Common myeloid progenitor, CD34-positive (primary cell): ENCODE data around the gene COA6.
"Not testable (repeated sequence)": the region's sequence is repeated elsewhere in the genome, so short reads cannot be mapped to it uniquely, and the experiment has no call there.

Experiments used
- CTCF ChIA-PET: fragments of 350-600 bp; sonication (Branson Sonifier 250); formaldehyde crosslinking; loops from one replicate; lab custom pipeline; 2021; ENCODE audit warnings: antibody characterized with exemption; lab: Charles Lee
- POLR2A ChIA-PET: fragments of 350-600 bp; sonication (Branson Sonifier 250); formaldehyde crosslinking; loops from one replicate; lab custom pipeline; 2021; ENCODE audit warnings: antibody characterized with exemption; lab: Charles Lee
- DNase-seq, 3 donors: peaks; one replicate each; pipeline versions ENCODE4 v3.0.0 to v3.0.0-alpha.2; 2013
- H3K27ac ChIP-seq, 2 experiments: 1 replicate in 1 of 2; 2 replicates in 1 of 2; pipeline ENCODE4 v1.7.0; 2013; ENCODE audit warnings: inconsistent platforms in 2 of 2, low read length in 2 of 2, mild to moderate bottlenecking in 2 of 2, low read depth in 1 of 2, moderate library complexity in 1 of 2; ENCODE audit not compliant: severe bottlenecking in 2 of 2, insufficient read depth in 1 of 2, poor library complexity in 1 of 2
- H3K27me3 ChIP-seq, 5 experiments: replicated peaks in 2 of 5; 1 replicate in 3 of 5; 2 replicates in 2 of 5; pipeline versions ENCODE4 v1.6.1 to v1.7.0; 2013; ENCODE audit warnings: low read length in 4 of 5, mild to moderate bottlenecking in 2 of 5, moderate library complexity in 2 of 5, inconsistent platforms in 1 of 5; ENCODE audit not compliant: insufficient read depth in 5 of 5, control insufficient read depth in 4 of 5
- H3K36me3 ChIP-seq, 4 experiments: 1 replicate in 2 of 4; 2 replicates in 2 of 4; pipeline versions ENCODE4 v1.6.1 to v1.7.0; 2013; ENCODE audit warnings: low read length in 3 of 4, control low read depth in 1 of 4, mild to moderate bottlenecking in 1 of 4; ENCODE audit not compliant: control insufficient read depth in 4 of 4, insufficient read depth in 4 of 4
- H3K4me1 ChIP-seq, 4 experiments: 1 replicate in 3 of 4; 2 replicates in 1 of 4; pipeline versions ENCODE4 v1.6.1 to v1.7.1; 2013; ENCODE audit warnings: low read length in 3 of 4, mild to moderate bottlenecking in 3 of 4, control low read depth in 1 of 4, inconsistent platforms in 1 of 4, moderate library complexity in 1 of 4; ENCODE audit not compliant: control insufficient read depth in 4 of 4, insufficient read depth in 4 of 4; ENCODE audit errors: control extremely low read depth in 1 of 4
- H3K4me3 ChIP-seq, 7 experiments: 1 replicate in 4 of 7; 2 replicates in 3 of 7; pipeline versions ENCODE4 v1.5.1 to v1.7.0; 2013; ENCODE audit warnings: mild to moderate bottlenecking in 7 of 7, low read length in 6 of 7, moderate library complexity in 6 of 7, inconsistent platforms in 2 of 7, low read depth in 2 of 7, control low read depth in 1 of 7; ENCODE audit not compliant: insufficient read depth in 4 of 7, control insufficient read depth in 1 of 7; ENCODE audit errors: extremely low read depth in 1 of 7
- H3K9me3 ChIP-seq, 5 experiments: 1 replicate in 4 of 5; 2 replicates in 1 of 5; pipeline versions ENCODE4 v1.6.1 to v1.7.1; 2013; ENCODE audit warnings: low read length in 4 of 5, mild to moderate bottlenecking in 2 of 5, inconsistent platforms in 1 of 5, low read depth in 1 of 5, moderate library complexity in 1 of 5; ENCODE audit not compliant: control insufficient read depth in 4 of 5, insufficient read depth in 2 of 5; ENCODE audit errors: control extremely low read depth in 1 of 5
- WGBS: methylation state at CpG from one replicate; pipeline ENCODE4 v1.1.5; 2013; ENCODE audit not compliant: insufficient coverage; 5-methylcytosine and 5-hydroxymethylcytosine counted together

Gene COA6

DNA sequence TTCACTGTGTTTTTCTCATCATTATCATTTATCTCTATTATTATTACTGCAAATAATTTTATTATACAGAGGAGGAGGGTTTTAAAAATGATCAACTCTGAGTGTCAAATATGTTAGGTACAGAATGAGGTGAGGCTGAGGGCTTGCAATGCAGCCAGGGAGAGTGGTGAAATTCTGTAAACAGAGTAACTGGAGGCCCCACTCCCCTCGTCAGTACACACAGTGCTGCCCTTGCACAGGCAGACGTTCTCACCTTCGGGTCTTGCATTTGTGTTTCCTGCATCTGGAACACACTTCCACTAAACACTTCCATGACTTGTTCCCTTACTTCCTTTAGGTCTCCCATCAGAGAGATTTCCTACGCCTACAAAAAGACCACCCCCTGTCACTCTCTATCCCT lies 24.3 kb upstream of the COA6 start:
- Histone ChIP-seq H3K4me3 (no peak overlapping the region), H3K36me3 (no peaks in the 10 kb centered on the region), H3K4me1 (no peaks in the 10 kb centered on the region), H3K27ac (no peak overlapping the region), H3K27me3 (no peaks in the 10 kb centered on the region), H3K9me3 (peaks cover 0 to 6% (median 0%) of the 10 kb centered on the region in 5 experiments)
- no peak for DNase-seq
- POLR2A ChIA-PET: no interaction called here
- WGBS: 90% methylated on average over 3 of the region's 4 CpGs
- CTCF ChIA-PET: no interaction called here

- ChIA-PET CTCF (interaction anchor here (1.0 kb wide), 1 partner anchor 25 kb away, joined by 3 read pairs; no protein-coding TSS in a partner anchor), POLR2A (no interaction called here)
- WGBS: 100% methylated on average over 2 of the region's 3 CpGs
- Histone ChIP-seq H3K4me1 (peaks cover 0 to under 1% (median 0%) of the 10 kb centered on the region in 4 experiments), H3K27ac (no peak overlapping the region), H3K9me3 (no peaks in the 10 kb centered on the region), H3K4me3 (no peak overlapping the region), H3K36me3 (no peaks in the 10 kb centered on the region), H3K27me3 (no peaks in the 10 kb centered on the region)
- no peak for DNase-seq
These were observed 17.3 kb upstream of the COA6 start for GRCh38 chr1:234355782-234356510.

- not testable (repeated sequence) for H3K4me1 ChIP-seq, H3K9me3 ChIP-seq, H3K27me3 ChIP-seq, H3K27ac ChIP-seq, H3K36me3 ChIP-seq
- ChIA-PET POLR2A (interaction anchor here (0.5 kb wide), 1 partner anchor 109 kb away, joined by 3 read pairs; no protein-coding TSS in a partner anchor), CTCF (interaction anchor here (1.0 to 1.6 kb wide), 4 partner anchors 10 to 28 kb away, joined by 3 to 4 read pairs (median 3); partner anchors contain the start of gene COA6)
- WGBS: 73% methylated on average over 32 of the region's 35 CpGs
- DNase-seq: peak in 2 of 3 donors; percentile 15 to 35
- peak overlapping the region; percentile 9 to 78 (median 46) for H3K4me3 ChIP-seq
These were observed 16.5 kb upstream of the COA6 start for GRCh38 chr1:234356615-234357269.

DNA sequence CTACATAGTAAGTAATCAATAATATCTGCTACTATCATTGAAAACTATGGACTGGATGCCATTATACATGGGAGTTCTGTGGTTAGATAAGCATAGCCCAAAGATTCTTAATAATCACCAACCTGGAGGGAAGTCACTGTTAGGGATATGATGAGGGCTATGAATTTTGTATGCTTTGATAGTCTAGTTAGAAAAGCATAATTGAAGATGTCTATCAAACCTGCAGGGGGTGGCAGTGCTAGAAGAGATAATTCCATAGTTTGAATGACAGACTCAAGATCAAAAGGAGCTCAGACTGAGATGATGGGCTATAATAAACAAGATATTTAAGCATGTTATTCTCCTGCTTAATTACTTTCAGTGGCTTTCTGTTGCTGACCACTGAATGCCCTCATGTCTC lies 15.4 kb upstream of the COA6 start:
- Histone ChIP-seq H3K4me1 (peaks cover 0 to 2% (median 0%) of the 10 kb centered on the region in 4 experiments), H3K27me3 (no peaks in the 10 kb centered on the region), H3K4me3 (no peak overlapping the region), H3K36me3 (no peaks in the 10 kb centered on the region), H3K9me3 (no peaks in the 10 kb centered on the region), H3K27ac (no peak overlapping the region)
- CTCF ChIA-PET: interaction anchor here (0.8 to 1.6 kb wide), 4 partner anchors 9 to 31 kb away, joined by 3 to 4 read pairs (median 4); partner anchors contain the start of gene COA6
- POLR2A ChIA-PET: no interaction called here
- DNase-seq: no peak

DNA sequence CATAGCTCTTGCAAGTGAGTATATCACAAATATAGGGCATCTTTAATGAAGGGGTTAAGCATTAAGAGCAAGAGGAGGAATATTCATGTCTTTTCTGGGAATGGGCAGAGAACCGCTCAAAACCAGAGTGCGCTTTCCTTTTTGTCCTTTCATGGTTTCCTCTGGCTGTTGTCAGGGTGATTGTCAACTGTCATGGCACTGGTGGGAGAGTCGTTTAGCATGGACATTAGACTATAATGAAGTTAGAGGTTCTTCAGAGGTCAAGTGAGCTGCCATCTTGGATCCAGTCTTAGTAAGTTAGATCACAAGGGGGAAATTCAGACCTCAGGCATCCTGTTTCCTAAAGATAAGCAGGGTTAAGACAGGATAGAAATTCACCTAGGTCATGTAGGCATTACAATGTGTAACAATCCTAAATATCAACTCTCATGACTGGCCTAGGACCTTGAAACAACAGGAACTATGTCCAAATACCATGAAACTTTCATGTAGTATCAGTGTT lies 12.1 kb upstream of the COA6 start:
- H3K27me3 ChIP-seq: no peaks in the 10 kb centered on the region
- POLR2A ChIA-PET: no interaction called here
- H3K4me3 ChIP-seq: peak overlapping the region in 1 of 7 experiments; percentile 6
- H3K36me3 ChIP-seq: no peaks in the 10 kb centered on the region
- peaks cover 0 to 2% (median 0%) of the 10 kb centered on the region in 4 experiments for H3K4me1 ChIP-seq
- WGBS: 76% methylated on average over 3 of the region's 3 CpGs
- H3K9me3 ChIP-seq: no peaks in the 10 kb centered on the region
- DNase-seq: peak; percentile 14 to 52 (median 30)
- no peak overlapping the region for H3K27ac ChIP-seq
- CTCF ChIA-PET: interaction anchor here (1.0 to 1.1 kb wide), 2 partner anchors 39 to 43 kb away, joined by 3 read pairs; no protein-coding TSS in a partner anchor

GRCh38 chr1:234362558-234362957 lies 10.7 kb upstream of the COA6 start:
- Histone ChIP-seq H3K4me1 (peaks cover 0 to 2% (median 0%) of the 10 kb centered on the region in 4 experiments), H3K27me3 (no peaks in the 10 kb centered on the region), H3K4me3 (no peak overlapping the region), H3K36me3 (no peaks in the 10 kb centered on the region), H3K27ac (no peak overlapping the region), H3K9me3 (no peaks in the 10 kb centered on the region)
- DNase-seq: no peak
- CTCF ChIA-PET: no interaction called here
- POLR2A ChIA-PET: no interaction called here
- WGBS: no CpG with 5 or more reads among the region's 2 CpGs
